ENCODE measurements around the gene ABCG5. TPM values are rescaled to one million over a fixed set of nuclear protein-coding genes. Genes with fewer than 3 reads are reported as not detected.

ABCG5 gene
- total and polyA plus RNA-seq, 2 of the 4 experiments (the other 2 are of a cell fraction), result not detected

GRCh38 chr2:43794956-43795355 lies 43.7 kb downstream of the ABCG5 start:
- POLR2A ChIA-PET (ENCODE audit: unreplicated experiment), result no interaction called here

More at GRCh38 chr2:43794956-43795355, 43.7 kb downstream of the ABCG5 start:
- no peak overlapping the region for H2BK120ac ChIP-seq (ENCODE audit: low read depth, low read length)
- no peaks in the 10 kb centered on the region for H3K27me3 ChIP-seq (ENCODE audit: control insufficient read depth, insufficient read depth, low read length)
- no peak overlapping the region for H3K9ac ChIP-seq (ENCODE audit: low read depth, low read length)
- H3K23ac ChIP-seq (ENCODE audit: low read depth, low read length), result no peak overlapping the region
- no peaks in the 10 kb centered on the region for H3K9me3 ChIP-seq (ENCODE audit: control insufficient read depth, insufficient read depth, low read length)
- H2BK15ac ChIP-seq (ENCODE audit: low read depth, low read length), result no peak overlapping the region
- DNase-seq (no peak), ATAC-seq (ENCODE audit: low read depth) (no peak)
- H3K18ac ChIP-seq (ENCODE audit: low read depth, low read length), result no peak overlapping the region
- no peak overlapping the region for H3K4me2 ChIP-seq (ENCODE audit: low read depth, low read length)
- H4K5ac ChIP-seq (ENCODE audit: low read depth, low read length), result no peak overlapping the region
- H4K91ac ChIP-seq (ENCODE audit: insufficient read depth, low read depth, low read length), result no peak overlapping the region
- CTCF ChIA-PET, result no interaction called here
- H3K9me1 ChIP-seq (ENCODE audit: insufficient read depth, low read length), result no peaks in the 10 kb centered on the region
- no peak overlapping the region for H2BK20ac ChIP-seq (ENCODE audit: low read depth, low read length)
- in situ Hi-C loops (cut with MboI; ENCODE audit: low sequenced_read_pairs) (no loop called here), intact Hi-C loops (cut with micrococcal nuclease) (no loop called here), dilution Hi-C loops (cut with HindIII; ENCODE audit: low sequenced_read_pairs, unreplicated experiment) (no loop called here)
- H4K20me1 ChIP-seq (ENCODE audit: insufficient read depth, low read length), result no peaks in the 10 kb centered on the region
- no peak overlapping the region for H3K27ac ChIP-seq (ENCODE audit: insufficient read depth, low read length)
- no peaks in the 10 kb centered on the region for H3K79me1 ChIP-seq (ENCODE audit: low read depth in 1 of 2, low read length in 2 of 2)
- no peak overlapping the region for H3K4me3 ChIP-seq (ENCODE audit: insufficient read depth, low read depth, low read length)
- no peak overlapping the region for H3K4ac ChIP-seq (ENCODE audit: low read depth, low read length)
- no peak overlapping the region for H2AK5ac ChIP-seq (ENCODE audit: low read depth, low read length)
- no CpG with 5 or more reads among the region's 9 CpGs for WGBS, 2 experiments (ENCODE audit: extremely low coverage in 2 of 2, insufficient read length in 1 of 2)
- no peak overlapping the region for H3K14ac ChIP-seq (replicated peaks; ENCODE audit: low read depth, low read length)
- H4K8ac ChIP-seq (ENCODE audit: low read depth in 2 of 2, low read length in 2 of 2), result no peak overlapping the region
- peaks cover 4% of the 10 kb centered on the region for H3K36me3 ChIP-seq (ENCODE audit: control insufficient read depth, insufficient read depth, low read length)
- H3K56ac ChIP-seq (ENCODE audit: extremely low read depth, insufficient read depth, low read length), result no peak overlapping the region
- no peak overlapping the region for H2AFZ ChIP-seq (replicated peaks; ENCODE audit: low read length, poor library complexity)
- no peak overlapping the region for H2AK9ac ChIP-seq (replicated peaks; ENCODE audit: low read depth, low read length, poor library complexity)
- BruUV-seq (replicated peaks), result no TSS peak
- H3K4me1 ChIP-seq (ENCODE audit: control insufficient read depth, insufficient read depth, low read length), result peaks cover 3% of the 10 kb centered on the region; the same call in 1 of the 2 replicates
- TF ChIP-seq SMC3 (IDR thresholded peaks at IDR 0.05; ENCODE audit: low read depth, low read length) (no peak), BHLHE40 (IDR thresholded peaks at IDR 0.05; ENCODE audit: low read depth, low read length) (no peak)
- no peak overlapping the region for H2BK5ac ChIP-seq (ENCODE audit: low read depth, low read length, poor library complexity, severe bottlenecking)

Measured in IMR-90 (cell line).